Effector memory CD4-positive, alpha-beta T cell (primary cell): ENCODE data around the gene ENTREP1.

ENCODE experiments used
- DNase-seq, 3 donors: peaks; one replicate each; pipeline ENCODE4 v3.0.0-alpha.2; 2020
- H3K27ac ChIP-seq: 2 replicates; pipeline ENCODE4 v1.7.0; 2013; ENCODE audit warnings: mild to moderate bottlenecking, low read length, moderate library complexity; ENCODE audit not compliant: insufficient read depth, poor library complexity, severe bottlenecking
- H3K27me3 ChIP-seq: replicated peaks from 2 replicates; pipeline ENCODE4 v1.7.0; 2013; ENCODE audit warnings: mild to moderate bottlenecking, low read length; ENCODE audit not compliant: insufficient read depth, control insufficient read depth, poor library complexity, severe bottlenecking
- H3K36me3 ChIP-seq: 2 replicates; pipeline ENCODE4 v1.7.0; 2013; ENCODE audit warnings: mild to moderate bottlenecking, low read length, moderate library complexity; ENCODE audit not compliant: control insufficient read depth, insufficient read depth
- H3K4me1 ChIP-seq: 2 replicates; pipeline ENCODE4 v1.7.0; 2013; ENCODE audit warnings: low read length, mild to moderate bottlenecking; ENCODE audit not compliant: control insufficient read depth, insufficient read depth, poor library complexity, severe bottlenecking
- H3K4me3 ChIP-seq: 2 replicates; pipeline ENCODE4 v1.7.0; 2013; ENCODE audit warnings: low read length, low read depth, mild to moderate bottlenecking; ENCODE audit not compliant: insufficient read depth, poor library complexity, severe bottlenecking
- H3K9me3 ChIP-seq: 2 replicates; pipeline ENCODE4 v1.7.0; 2013; ENCODE audit warnings: mild to moderate bottlenecking, low read length, moderate library complexity; ENCODE audit not compliant: control insufficient read depth

Gene ENTREP1

GRCh38 chr9:69319324-69320025 is 5.5 kb upstream of the ENTREP1 start:
- no peak for DNase-seq
- Histone ChIP-seq H3K4me1 (no peaks in the 10 kb centered on the region), H3K27me3 (peaks cover 5% of the 10 kb centered on the region), H3K4me3 (no peak overlapping the region), H3K9me3 (no peaks in the 10 kb centered on the region), H3K36me3 (no peaks in the 10 kb centered on the region), H3K27ac (no peak overlapping the region)

DNA sequence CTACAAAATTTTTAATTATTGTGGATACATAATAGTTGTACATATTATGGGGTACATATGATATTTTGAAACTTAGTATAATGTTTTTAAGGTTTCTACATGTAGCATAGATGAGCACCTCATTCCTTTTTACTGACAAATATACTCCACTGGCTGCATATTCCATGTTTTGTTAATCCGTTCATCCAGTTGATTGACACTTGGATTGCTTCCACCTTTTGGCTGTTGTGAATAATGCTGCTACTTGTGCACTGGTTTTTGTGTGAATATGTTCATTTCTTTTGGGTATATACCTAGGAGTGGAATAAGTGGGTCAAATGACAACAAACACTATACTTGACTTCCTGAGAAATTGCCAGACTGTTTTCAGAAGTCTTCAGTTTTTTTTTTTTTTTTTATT is 2.8 kb upstream of the ENTREP1 start:
- H3K4me1 ChIP-seq: no peaks in the 10 kb centered on the region
- peaks cover 5% of the 10 kb centered on the region for H3K27me3 ChIP-seq
- H3K36me3 ChIP-seq: no peaks in the 10 kb centered on the region
- no peak for DNase-seq
- H3K9me3 ChIP-seq: no peaks in the 10 kb centered on the region
- H3K4me3 ChIP-seq: no peak overlapping the region
- no peak overlapping the region for H3K27ac ChIP-seq

DNA sequence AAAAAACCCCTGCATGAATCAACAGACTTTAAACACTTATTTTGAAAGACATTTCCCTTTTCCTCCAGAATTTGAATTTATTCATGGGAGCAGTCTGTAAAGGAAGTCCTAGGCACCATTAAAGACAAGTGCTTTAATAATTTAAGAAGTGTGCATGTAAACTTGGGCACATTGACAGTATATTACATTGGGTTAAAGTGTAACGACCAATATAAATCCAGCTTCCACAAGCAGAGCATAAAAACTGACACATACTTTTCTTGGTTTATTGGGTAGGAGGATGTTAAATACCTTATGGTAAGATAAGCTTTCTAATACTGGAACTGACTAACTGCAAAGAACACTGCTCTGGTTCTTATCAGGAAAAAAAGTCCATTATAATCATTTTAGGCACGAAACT is 1.2 kb upstream of the ENTREP1 start:
- Histone ChIP-seq H3K4me3 (no peak overlapping the region), H3K4me1 (no peaks in the 10 kb centered on the region), H3K27me3 (peaks cover 5% of the 10 kb centered on the region), H3K9me3 (no peaks in the 10 kb centered on the region), H3K36me3 (no peaks in the 10 kb centered on the region), H3K27ac (no peak overlapping the region)
- DNase-seq: no peak

- Histone ChIP-seq H3K4me3 (no peak overlapping the region), H3K27me3 (peaks cover 5% of the 10 kb centered on the region), H3K4me1 (no peaks in the 10 kb centered on the region), H3K9me3 (no peaks in the 10 kb centered on the region), H3K27ac (no peak overlapping the region), H3K36me3 (no peaks in the 10 kb centered on the region)
- no peak for DNase-seq
These were observed 596 bp downstream of the ENTREP1 start for GRCh38 chr9:69325409-69326212.

DNA sequence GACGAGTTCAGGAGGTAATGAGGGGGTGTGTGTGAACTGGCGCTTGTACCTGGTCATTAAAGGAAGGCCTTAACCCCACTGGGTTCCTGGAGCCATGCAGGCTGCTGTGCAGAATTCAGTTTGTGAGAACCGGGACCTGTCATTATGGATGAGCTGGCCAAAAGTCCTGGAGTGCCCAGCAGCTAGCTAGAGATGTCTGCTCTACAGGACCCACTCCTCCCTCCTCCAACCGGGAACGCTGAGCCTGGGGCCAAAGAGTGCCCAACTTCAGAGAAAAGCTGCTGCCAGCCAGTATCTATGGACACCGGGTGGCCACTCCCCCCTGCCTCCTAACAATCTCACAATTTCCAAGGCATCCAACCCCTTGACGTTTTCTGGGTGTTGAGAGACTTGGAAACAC is 1.2 kb downstream of the ENTREP1 start:
- no peaks in the 10 kb centered on the region for H3K36me3 ChIP-seq

GRCh38 chr9:69330580-69330979 is 5.6 kb downstream of the ENTREP1 start:
- Histone ChIP-seq H3K9me3 (no peaks in the 10 kb centered on the region), H3K4me3 (no peak overlapping the region), H3K27ac (no peak overlapping the region), H3K4me1 (no peaks in the 10 kb centered on the region), H3K27me3 (no peaks in the 10 kb centered on the region), H3K36me3 (no peaks in the 10 kb centered on the region)
- DNase-seq: no peak

More for the DNA sequence above, 1.2 kb downstream of the ENTREP1 start:
- Histone ChIP-seq H3K4me1 (no peaks in the 10 kb centered on the region), H3K4me3 (no peak overlapping the region), H3K27me3 (peaks cover 5% of the 10 kb centered on the region), H3K9me3 (no peaks in the 10 kb centered on the region), H3K27ac (no peak overlapping the region)
- no peak for DNase-seq

- Histone ChIP-seq H3K4me1 (no peaks in the 10 kb centered on the region), H3K27ac (no peak overlapping the region), H3K27me3 (no peaks in the 10 kb centered on the region), H3K4me3 (no peak overlapping the region), H3K9me3 (no peaks in the 10 kb centered on the region), H3K36me3 (no peaks in the 10 kb centered on the region)
- DNase-seq: no peak
These were observed 6.4 kb downstream of the ENTREP1 start for GRCh38 chr9:69331444-69331843.

DNA sequence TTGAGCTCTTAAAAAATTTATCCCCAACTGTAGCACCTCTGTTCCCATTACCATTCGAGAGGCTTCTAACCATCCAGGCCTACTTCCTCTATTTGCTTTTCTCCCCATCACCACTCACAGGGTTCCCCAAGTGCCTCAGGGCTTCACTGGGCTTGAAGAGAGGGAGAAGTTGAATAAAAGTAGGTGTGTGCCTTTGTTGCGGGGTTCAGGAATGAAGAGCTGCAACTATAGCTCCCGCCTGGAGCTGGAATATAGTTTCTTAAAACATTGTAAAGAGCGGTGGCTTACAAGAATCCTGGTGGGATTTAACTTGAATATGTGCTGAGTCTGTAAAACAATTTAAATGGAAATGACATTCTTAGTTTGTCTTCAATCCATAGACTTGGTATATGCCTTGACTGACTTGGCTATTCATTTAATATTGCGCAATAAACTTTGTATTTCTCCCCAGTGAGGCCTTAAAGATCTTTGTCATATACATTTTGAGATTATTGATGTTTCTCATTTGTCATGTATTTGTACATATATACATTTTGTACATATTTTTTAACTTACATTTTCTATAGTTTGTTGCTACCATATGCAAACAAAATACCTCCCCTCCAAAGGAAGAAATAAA is 7.2 kb downstream of the ENTREP1 start:
- DNase-seq: no peak
- H3K27ac ChIP-seq: no peak overlapping the region
- H3K4me1 ChIP-seq: no peaks in the 10 kb centered on the region
- no peak overlapping the region for H3K4me3 ChIP-seq
- H3K36me3 ChIP-seq: no peaks in the 10 kb centered on the region
- no peaks in the 10 kb centered on the region for H3K9me3 ChIP-seq
- H3K27me3 ChIP-seq: no peaks in the 10 kb centered on the region

- Histone ChIP-seq H3K9me3 (no peaks in the 10 kb centered on the region), H3K4me3 (no peak overlapping the region), H3K27ac (no peak overlapping the region), H3K4me1 (no peaks in the 10 kb centered on the region), H3K27me3 (no peaks in the 10 kb centered on the region), H3K36me3 (no peaks in the 10 kb centered on the region)
- no peak for DNase-seq
These were observed 8.7 kb downstream of the ENTREP1 start for GRCh38 chr9:69333716-69334115.

- DNase-seq: no peak
- Histone ChIP-seq H3K4me1 (no peaks in the 10 kb centered on the region), H3K27ac (no peak overlapping the region), H3K36me3 (no peaks in the 10 kb centered on the region), H3K4me3 (no peak overlapping the region), H3K9me3 (no peaks in the 10 kb centered on the region), H3K27me3 (no peaks in the 10 kb centered on the region)
These were observed 9.3 kb downstream of the ENTREP1 start for GRCh38 chr9:69334317-69334716.
